AG09319 (cell line): ENCODE data around the gene PCDHB4.
"Not testable (repeated sequence)": the region's sequence is repeated elsewhere in the genome, so short reads cannot be mapped to it uniquely, and the experiment has no call there.

Experiments
- DNase-seq: peaks from one replicate; pipeline ENCODE4 v3.0.0-alpha.2; 2010; ENCODE audit warnings: low read depth; ENCODE audit errors: extremely low read depth
- TF ChIP-seq, protein P1 (sequence below): IDR thresholded peaks from 2 replicates; pipeline ENCODE4 v1.5.1; 2011; ENCODE audit warnings: low read depth, mild to moderate bottlenecking, inconsistent platforms, low read length, moderate library complexity

The PCDHB4 gene

DNA sequence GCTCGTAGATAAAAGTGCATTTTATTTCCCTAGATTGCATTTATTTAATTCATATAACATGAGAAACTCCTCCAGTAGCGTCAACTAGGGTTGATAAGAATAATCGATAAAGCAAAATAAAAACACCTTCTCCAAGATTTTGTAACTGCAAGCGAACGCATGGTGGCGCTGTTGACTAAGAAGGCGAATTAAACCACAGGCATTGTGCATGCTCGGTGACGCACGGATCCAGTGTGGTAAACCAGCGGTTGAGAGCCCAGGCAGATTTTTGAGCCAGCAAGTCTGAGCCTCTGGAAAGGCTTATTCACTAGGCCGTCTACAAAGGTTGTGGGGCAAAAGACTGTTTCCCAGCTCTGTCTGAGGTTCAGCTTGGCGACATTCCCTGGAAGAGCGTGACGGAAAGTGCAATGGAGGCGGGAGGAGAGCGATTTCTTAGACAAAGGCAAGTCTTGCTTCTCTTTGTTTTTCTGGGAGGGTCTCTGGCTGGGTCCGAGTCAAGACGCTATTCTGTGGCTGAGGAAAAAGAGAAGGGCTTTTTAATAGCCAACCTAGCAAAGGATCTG lies 21.3 kb upstream of the PCDHB4 start, which contains the start of gene PCDHB3:
TSS of gene PCDHB3 (plus strand) at position 231 of the 563 bp plus-strand sequence. CDS start at position 408, 177 bp downstream.
- no peak for DNase-seq

DNA sequence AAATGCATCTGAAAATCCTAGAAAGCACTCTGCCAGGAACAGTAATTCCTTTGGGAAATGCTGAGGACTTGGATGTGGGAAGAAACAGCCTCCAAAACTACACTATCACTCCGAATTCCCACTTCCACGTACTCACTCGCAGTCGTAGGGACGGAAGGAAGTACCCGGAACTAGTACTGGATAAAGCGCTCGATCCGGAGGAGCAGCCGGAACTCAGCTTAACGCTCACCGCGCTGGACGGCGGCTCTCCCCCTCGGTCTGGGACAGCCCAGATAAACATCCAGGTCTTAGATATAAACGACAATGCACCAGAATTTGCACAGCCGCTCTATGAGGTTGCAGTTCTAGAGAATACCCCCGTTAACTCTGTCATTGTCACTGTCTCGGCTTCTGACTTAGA lies 20.6 kb upstream of the PCDHB4 start:
- no peak for DNase-seq

More for the DNA sequence above, 21.3 kb upstream of the PCDHB4 start, which contains the start of gene PCDHB3:
- TF ChIP-seq, protein P1, sequence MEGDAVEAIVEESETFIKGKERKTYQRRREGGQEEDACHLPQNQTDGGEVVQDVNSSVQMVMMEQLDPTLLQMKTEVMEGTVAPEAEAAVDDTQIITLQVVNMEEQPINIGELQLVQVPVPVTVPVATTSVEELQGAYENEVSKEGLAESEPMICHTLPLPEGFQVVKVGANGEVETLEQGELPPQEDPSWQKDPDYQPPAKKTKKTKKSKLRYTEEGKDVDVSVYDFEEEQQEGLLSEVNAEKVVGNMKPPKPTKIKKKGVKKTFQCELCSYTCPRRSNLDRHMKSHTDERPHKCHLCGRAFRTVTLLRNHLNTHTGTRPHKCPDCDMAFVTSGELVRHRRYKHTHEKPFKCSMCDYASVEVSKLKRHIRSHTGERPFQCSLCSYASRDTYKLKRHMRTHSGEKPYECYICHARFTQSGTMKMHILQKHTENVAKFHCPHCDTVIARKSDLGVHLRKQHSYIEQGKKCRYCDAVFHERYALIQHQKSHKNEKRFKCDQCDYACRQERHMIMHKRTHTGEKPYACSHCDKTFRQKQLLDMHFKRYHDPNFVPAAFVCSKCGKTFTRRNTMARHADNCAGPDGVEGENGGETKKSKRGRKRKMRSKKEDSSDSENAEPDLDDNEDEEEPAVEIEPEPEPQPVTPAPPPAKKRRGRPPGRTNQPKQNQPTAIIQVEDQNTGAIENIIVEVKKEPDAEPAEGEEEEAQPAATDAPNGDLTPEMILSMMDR = no peak; the same call in 1 of the 2 replicates

DNA sequence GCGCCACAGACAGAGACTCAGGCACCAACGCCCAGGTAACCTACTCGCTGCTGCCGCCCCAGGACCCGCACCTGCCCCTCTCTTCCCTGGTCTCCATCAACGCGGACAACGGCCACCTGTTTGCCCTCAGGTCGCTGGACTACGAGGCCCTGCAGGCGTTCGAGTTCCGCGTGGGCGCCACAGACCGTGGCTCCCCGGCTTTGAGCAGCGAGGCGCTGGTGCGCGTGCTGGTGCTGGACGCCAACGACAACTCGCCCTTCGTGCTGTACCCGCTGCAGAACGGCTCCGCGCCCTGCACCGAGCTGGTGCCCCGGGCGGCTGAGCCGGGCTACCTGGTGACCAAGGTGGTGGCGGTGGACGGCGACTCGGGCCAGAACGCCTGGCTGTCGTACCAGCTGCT lies 19.5 kb upstream of the PCDHB4 start:
- DNase-seq = not testable (repeated sequence)

More for the DNA sequence above, 20.6 kb upstream of the PCDHB4 start:
- TF ChIP-seq, protein P1 = no peak

DNA sequence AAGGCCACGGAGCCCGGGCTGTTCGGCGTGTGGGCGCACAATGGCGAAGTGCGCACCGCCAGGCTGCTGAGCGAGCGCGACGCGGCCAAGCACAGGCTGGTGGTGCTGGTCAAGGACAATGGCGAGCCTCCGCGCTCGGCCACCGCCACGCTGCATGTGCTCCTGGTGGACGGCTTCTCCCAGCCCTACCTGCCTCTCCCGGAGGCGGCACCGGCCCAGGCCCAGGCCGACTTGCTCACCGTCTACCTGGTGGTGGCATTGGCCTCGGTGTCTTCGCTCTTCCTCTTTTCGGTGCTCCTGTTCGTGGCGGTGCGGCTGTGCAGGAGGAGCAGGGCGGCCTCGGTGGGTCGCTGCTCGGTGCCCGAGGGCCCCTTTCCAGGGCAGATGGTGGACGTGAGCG lies 19.1 kb upstream of the PCDHB4 start:
- not testable (repeated sequence) for DNase-seq

DNA sequence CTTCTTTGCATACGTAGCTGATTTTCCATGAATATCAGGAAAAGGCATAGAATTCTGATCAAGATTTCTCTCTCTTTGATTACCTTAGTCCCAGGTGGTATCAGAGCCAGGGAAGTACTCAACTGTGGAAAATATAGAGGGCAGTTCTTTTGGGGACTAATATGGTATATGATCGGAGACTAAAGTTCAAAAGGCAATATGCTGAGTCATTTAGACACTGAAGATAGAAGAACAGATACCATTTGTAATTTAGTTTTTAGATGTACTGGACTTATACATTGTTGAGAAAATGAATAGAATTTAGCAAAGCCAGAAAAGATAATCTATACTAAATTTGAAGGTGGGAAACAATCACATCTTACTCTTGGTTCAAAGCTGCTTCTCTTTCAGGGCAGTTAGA lies 16.3 kb upstream of the PCDHB4 start:
- no peak for DNase-seq
- TF ChIP-seq, protein P1 = no peak

DNA sequence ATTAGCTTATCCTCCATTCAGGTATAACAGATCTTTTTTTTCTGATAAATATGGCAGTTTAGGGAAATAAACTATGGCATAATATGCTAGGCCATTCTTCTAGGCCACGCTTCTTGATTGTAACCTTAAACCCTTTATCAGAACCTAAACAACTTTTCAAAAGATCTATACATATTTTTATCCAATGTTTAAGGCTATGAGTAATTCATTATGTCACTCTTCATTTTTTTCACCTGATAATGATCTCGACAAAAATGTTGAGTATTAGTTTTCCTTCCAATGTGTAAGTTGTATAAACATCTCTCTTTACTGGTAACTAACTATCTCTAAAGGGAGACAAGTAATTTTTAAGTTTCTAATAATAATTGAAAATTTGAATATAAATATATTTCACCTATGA lies 2.4 kb upstream of the PCDHB4 start:
- TF ChIP-seq, protein P1 = no peak
- DNase-seq = no peak

DNA sequence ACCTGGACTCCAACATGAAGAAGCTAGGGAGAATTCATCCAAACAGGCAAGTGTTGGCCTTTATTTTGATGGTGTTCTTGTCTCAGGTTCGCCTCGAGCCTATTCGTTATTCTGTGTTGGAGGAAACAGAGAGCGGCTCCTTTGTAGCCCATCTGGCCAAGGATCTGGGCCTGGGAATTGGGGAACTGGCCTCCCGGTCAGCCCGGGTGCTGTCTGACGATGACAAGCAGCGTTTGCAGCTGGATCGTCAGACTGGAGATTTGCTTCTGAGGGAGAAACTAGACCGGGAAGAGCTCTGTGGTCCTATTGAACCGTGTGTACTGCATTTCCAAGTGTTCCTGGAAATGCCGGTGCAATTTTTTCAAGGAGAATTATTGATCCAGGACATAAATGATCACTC lies 367 bp downstream of the PCDHB4 start:
- TF ChIP-seq, protein P1 = no peak
- DNase-seq = no peak

DNA sequence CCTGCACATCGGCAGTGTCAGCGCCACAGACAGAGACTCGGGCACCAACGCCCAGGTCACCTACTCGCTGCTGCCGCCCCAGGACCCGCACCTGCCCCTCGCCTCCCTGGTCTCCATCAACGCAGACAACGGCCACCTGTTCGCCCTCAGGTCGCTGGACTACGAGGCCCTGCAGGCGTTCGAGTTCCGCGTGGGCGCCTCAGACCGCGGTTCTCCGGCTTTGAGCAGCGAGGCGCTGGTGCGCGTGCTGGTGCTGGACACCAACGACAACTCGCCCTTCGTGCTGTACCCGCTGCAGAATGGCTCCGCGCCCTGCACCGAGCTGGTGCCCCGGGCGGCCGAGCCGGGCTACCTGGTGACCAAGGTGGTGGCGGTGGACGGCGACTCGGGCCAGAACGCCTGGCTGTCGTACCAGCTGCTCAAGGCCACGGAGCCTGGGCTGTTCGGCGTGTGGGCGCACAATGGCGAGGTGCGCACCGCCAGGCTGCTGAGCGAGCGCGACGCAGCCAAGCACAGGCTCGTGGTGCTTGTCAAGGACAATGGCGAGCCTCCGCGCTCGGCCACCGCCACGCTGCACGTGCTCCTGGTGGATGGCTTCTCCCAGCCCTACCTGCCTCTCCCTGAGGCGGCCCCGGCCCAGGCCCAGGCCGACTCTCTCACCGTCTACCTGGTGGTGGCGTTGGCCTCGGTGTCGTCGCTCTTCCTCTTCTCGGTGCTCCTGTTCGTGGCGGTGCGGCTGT lies 1.9 kb downstream of the PCDHB4 start:
- not testable (repeated sequence) for DNase-seq

DNA sequence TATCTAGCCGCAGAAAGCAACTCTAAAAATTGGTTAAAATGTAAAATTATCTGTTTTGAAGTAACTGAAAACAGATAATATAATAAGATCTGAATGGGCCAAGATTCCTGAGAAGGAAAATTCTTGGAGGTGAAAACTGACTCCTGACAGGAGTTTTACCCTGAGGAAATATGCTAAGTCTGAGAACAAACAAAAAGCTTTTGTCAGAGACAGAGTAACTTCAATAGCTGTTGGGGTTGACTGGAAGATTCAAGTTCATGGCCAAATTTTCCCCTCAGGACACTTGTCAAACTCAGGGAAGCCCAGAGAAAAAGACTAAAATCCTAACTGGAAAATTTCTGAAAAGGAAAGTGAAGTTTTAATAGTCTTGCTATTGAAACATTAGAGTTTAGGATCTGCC lies 5.7 kb downstream of the PCDHB4 start:
- no peak for DNase-seq
- TF ChIP-seq, protein P1 = no peak
